GM12891 (cell line): ENCODE measurements around the gene PRRX2.

ENCODE experiments used
- DNase-seq: peaks from one replicate; pipeline ENCODE4 v3.0.0; 2011; ENCODE audit warnings: low spot score; ENCODE audit not compliant: insufficient read length
- FAIRE-seq: peaks from 2 replicates; lab custom pipeline; 2011; peaks lifted over from hg19 to GRCh38; lab: Jason Lieb, UNC
- PAX5 ChIP-seq: IDR thresholded peaks from 2 replicates; pipeline ENCODE4 v1.6.1; 2011; ENCODE audit warnings: low read length, moderate library complexity, mild to moderate bottlenecking; ENCODE audit not compliant: insufficient read depth, severe bottlenecking
- POLR2A ChIP-seq: IDR thresholded peaks from 2 replicates; pipeline ENCODE4 v1.6.1; 2011; ENCODE audit warnings: low read depth, low read length, control low read depth
- POLR2AphosphoS5 ChIP-seq: IDR thresholded peaks from 2 replicates; pipeline ENCODE4 v1.6.1; 2011; ENCODE audit warnings: low read depth, low read length, control low read depth
- POU2F2 ChIP-seq: IDR thresholded peaks from 2 replicates; pipeline ENCODE4 v1.6.1; 2011; ENCODE audit warnings: low read depth, mild to moderate bottlenecking, control low read depth, low read length, moderate library complexity
- SPI1 ChIP-seq: IDR thresholded peaks from 2 replicates; pipeline ENCODE4 v1.6.1; 2011; ENCODE audit warnings: low read depth, low read length, control low read depth
- TAF1 ChIP-seq: IDR thresholded peaks from 2 replicates; pipeline ENCODE4 v1.6.1; 2011; ENCODE audit warnings: low read depth, low read length, control low read depth

The PRRX2 gene

DNA sequence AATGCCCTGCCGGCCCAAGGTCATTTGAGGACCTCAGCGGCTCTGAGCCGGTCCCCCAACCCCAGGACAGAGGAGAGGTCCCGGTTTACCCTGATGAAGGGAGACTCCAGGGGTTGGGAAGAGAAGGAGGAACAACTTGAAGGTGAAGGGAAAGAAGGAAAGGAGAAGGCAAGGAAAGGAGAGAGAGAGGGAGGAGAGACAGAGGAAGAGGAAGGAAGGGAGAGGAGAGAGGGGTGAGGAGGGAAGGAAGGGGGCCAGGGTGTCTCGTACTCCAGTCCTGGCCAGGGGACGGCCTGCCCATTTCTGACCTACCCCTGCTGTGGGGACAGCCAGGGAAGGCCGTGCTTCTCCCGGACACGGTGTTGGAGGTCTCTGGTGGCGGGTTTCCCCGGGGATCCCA lies 1.9 kb downstream of the PRRX2 start:
- TF ChIP-seq SPI1 (no peak), POLR2A (no peak), TAF1 (no peak), POLR2AphosphoS5 (no peak), PAX5 (no peak)
- no peak for DNase-seq
- no peak for FAIRE-seq

DNA sequence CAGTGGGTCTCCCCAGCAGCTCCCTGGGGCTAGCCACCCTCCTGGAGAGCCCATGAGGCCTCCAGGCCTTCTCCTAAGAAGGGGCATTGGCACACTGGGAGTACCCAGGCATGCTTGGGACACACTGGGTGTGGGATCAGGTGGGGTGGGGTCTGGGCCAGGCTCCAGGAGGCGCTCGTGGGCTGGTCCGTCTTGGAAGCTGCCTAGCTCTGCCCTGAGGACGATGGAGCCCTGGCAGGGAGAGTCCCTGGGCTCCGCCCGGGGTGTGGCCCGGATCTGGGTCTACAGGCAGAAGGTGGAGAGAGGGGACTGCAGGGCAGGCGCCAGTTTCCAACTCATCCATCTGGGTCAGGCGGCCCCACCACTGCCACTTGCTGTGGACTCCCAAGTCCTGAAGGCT lies 2.4 kb downstream of the PRRX2 start:
- FAIRE-seq (no peak), DNase-seq (no peak)
- no peak for TF ChIP-seq POU2F2
- no peak for TF ChIP-seq PAX5
- no peak for TF ChIP-seq POLR2A
- no peak for TF ChIP-seq POLR2AphosphoS5
- no peak for TF ChIP-seq SPI1
- no peak for TF ChIP-seq TAF1

DNA sequence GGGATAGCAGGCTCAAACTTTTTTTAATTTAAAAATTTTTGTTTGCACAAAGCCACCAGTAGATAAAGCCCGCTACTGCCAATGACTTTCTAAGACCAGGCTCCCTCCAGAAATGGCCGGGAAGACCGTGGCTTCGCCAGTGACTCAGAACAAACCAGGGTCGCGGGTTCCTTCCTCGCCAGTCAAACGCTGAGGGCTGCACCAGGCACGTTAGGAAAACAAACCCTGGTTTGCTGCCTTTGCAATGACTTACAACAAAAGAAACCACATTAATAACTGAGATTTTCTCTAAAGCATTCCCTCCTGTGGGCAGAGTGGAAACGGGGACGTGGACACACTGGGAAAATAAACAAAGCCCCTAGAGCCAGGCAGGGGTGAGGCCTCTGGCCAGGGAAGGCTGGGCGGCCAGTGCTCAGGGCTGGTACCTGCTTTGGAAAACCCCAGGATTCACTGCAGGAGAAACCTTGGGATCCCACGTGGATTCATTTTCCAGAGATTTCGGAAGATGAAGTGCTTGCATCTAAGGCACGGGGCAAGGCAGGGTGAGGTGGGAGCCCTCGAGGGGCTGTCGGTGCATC lies 3.8 kb downstream of the PRRX2 start:
- DNase-seq (no peak), FAIRE-seq (no peak)
- TF ChIP-seq TAF1 = no peak

DNA sequence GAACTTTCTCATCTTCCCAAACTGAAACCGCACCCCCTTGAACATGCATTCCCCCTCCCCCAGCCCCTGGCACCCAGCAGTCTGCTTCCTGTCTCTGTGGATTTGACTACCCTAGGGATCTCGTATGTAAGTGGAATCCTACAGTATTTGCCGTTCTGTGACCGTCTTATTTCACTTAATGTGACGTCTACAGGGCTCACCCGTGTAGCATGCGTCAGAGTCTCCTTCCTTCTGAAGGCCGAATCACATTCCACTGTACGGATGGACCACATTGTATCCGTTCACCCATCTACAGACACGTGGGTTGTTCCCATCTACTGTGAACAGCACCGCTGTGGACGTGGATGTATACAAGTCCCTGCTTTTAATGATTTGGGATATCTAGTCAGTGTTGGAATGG lies 4.5 kb downstream of the PRRX2 start:
- FAIRE-seq = no peak
- TF ChIP-seq SPI1 (no peak), TAF1 (no peak), POU2F2 (no peak), PAX5 (no peak), POLR2AphosphoS5 (no peak), POLR2A (no peak)
- no peak for DNase-seq

DNA sequence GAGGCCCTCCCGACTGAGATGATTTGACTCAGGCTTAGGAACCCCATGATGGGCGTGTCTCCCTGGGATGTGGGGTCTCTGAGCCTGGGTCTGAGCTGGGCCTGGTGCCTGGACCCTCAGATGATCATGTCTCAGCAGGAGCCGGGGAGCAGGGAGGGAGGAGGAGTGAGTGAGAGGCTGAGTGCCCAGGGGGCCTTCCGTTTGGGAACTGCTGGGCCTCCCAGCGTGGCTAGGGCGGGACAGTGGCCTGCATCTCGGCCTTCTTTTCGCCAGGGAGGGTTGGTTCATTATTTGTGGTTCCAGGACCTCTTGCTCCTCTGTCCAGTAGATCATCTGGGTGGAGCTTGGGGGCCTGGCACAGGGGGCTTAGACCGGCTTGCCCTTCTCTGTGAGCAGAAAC lies 5.6 kb downstream of the PRRX2 start:
- no peak for TF ChIP-seq POLR2AphosphoS5
- TF ChIP-seq SPI1 = no peak
- no peak for TF ChIP-seq POU2F2
- TF ChIP-seq PAX5 = no peak
- TF ChIP-seq TAF1 = no peak
- no peak for TF ChIP-seq POLR2A
- FAIRE-seq = no peak
- no peak for DNase-seq

DNA sequence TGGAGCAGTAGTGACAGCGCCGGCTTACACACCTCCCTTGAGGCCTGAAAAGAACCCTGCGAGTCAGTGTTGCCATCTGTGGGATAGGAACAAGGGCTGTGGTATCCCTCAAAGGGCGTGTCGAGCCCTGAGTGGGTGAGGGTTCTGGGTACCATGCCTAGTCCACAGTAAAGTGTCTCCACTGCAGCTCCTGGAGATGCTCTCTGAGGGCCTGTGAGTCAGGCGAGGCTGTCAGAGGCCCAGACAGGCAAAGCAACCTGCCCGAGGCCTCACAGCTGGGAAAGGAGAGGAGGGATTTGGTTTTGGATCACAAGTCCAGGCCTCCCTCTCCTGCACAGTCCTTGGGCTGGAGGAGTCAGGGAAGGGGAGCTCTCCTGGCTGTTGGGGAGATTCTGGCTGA lies 6.1 kb downstream of the PRRX2 start:
- no peak for TF ChIP-seq POLR2A
- TF ChIP-seq TAF1 = no peak
- TF ChIP-seq POU2F2 = no peak
- TF ChIP-seq SPI1 = no peak
- TF ChIP-seq POLR2AphosphoS5 = no peak
- TF ChIP-seq PAX5 = no peak
- FAIRE-seq = no peak
- DNase-seq = no peak

DNA sequence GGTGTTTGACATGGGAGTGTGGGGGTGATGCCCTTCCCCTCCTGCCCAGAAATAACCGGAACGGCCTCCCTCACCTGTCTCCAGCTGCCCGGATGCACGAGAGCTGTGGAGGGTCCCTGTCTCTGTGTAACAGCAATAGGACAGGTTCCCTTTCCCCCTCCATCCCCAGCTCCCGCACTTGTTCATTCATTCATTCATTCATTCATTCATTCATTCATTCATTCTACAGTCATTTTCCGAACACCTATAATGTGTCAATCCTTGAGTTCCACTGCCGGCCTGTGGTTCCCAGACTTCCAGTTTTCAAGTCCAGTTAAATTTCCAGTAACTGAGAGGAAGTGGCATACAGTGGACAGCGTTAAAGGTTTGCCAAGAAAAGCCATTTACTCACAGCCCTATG lies 7.3 kb downstream of the PRRX2 start:
- TF ChIP-seq POU2F2 = no peak
- TF ChIP-seq PAX5 = no peak
- no peak for TF ChIP-seq TAF1
- no peak for TF ChIP-seq POLR2A
- no peak for TF ChIP-seq POLR2AphosphoS5
- TF ChIP-seq SPI1 = no peak
- DNase-seq = no peak
- no peak for FAIRE-seq

DNA sequence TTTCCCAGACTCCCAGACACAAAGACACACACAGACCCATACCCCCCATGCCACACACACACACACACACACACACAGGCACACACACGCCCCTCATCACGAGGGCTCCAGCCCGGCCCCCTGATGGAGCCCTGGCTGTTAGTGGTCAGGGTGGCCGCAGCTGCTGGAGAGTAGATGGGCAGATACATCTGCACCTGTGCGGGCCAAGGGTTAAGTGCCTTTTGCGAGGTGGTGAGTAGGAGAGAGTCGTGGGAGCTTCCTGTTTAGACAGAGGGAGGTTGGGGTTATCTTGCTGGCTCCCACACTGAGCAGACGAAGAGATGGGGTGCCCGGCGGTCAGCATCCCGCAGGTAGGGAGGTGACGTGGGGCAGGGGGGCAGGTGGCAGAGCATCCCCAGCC lies 8.2 kb downstream of the PRRX2 start:
- FAIRE-seq (no peak), DNase-seq (no peak)
- no peak for TF ChIP-seq POLR2A
- TF ChIP-seq POLR2AphosphoS5 = no peak
- no peak for TF ChIP-seq POU2F2
- TF ChIP-seq TAF1 = no peak
- TF ChIP-seq SPI1 = no peak
- no peak for TF ChIP-seq PAX5

DNA sequence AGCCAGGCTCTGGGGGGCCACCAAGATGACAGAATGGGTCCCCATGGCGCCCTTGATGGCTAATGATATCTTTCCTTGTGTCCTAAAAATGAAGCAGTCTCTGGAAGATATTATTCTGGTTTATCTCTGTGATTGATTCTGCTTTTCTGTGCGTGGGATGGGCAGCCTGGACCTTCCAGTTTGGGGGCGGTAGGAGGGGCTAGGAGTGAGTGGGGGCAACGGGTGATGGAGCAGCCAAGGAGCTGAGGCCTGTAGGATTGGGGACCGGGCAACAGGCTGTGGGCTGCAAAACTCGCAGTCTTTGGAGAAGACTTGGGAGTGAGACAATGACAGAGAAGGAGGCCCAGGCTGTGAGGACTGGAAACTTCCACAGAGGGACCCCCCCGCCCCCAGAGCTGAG lies 8.8 kb downstream of the PRRX2 start:
- no peak for FAIRE-seq
- DNase-seq = no peak
- TF ChIP-seq PAX5 (no peak), SPI1 (no peak), TAF1 (no peak), POLR2AphosphoS5 (no peak), POLR2A (no peak), POU2F2 (no peak)

DNA sequence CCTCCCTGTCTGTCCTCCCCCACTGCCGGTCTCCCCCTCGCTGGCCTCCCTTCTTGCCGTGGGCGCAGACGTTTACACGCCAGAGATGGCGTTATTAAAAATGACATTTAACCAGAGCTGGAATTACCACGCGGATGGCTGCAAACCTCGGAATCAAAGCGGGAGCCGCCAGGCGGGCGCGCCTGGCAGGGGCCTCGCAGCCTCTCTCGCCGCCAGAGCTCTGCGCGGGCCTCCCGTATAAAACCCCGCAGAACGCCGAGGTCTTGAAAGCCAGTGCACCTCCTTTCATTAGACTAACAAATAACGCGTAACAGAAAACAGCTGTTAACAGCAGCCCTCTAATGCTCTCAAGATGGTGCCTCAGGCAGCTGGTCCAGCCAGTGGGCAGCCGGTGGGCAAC lies 10.2 kb downstream of the PRRX2 start:
- no peak for FAIRE-seq
- no peak for DNase-seq
- TF ChIP-seq POU2F2 = no peak
- TF ChIP-seq POLR2AphosphoS5 = no peak
- no peak for TF ChIP-seq PAX5
- TF ChIP-seq TAF1 = no peak
- TF ChIP-seq SPI1 = no peak
- TF ChIP-seq POLR2A = no peak
